Upper lobe of right lung (tissue), 1 donor: ENCODE measurements around the gene ZNF846. TPM values are rescaled to one million over a fixed set of nuclear protein-coding genes. Genes with fewer than 3 reads are reported as not detected.
A peak's percentile ranks its signal among the peaks of the same experiment; 100 is the strongest.
"Not testable (repeated sequence)": the region's sequence is repeated elsewhere in the genome, so short reads cannot be mapped to it uniquely, and the experiment has no call there.

Source experiments
- ATAC-seq: fragments of 200-7000 bp; cut with Tn5 transposase; one replicate; pipeline ENCODE4 v1.9.1; 2020; ENCODE audit warnings: mild to moderate bottlenecking, moderate library complexity
- DNase-seq: peaks from one replicate; pipeline ENCODE4 v3.0.0-alpha.2; 2020
- H3K27ac ChIP-seq: fragments of 200-600 bp; one replicate; pipeline ENCODE4 v1.8.0; 2022
- H3K27me3 ChIP-seq: fragments of 200-600 bp; one replicate; pipeline ENCODE4 v1.8.0; 2022; ENCODE audit warnings: mild to moderate bottlenecking
- H3K36me3 ChIP-seq: fragments of 200-600 bp; one replicate; pipeline ENCODE4 v1.8.0; 2022
- H3K4me1 ChIP-seq: fragments of 200-600 bp; one replicate; pipeline ENCODE4 v1.8.0; 2022
- H3K4me3 ChIP-seq: fragments of 200-600 bp; one replicate; pipeline ENCODE4 v1.8.0; 2022; ENCODE audit warnings: mild to moderate bottlenecking
- H3K9me3 ChIP-seq: fragments of 200-600 bp; one replicate; pipeline ENCODE4 v1.8.0; 2022
- intact Hi-C: fragments of 100-400 bp; cut with DNase I; formaldehyde crosslinking; loops from one replicate; pipeline ENCODE4 v1.11.0; 2022
- total RNA-seq: library from RNA; stranded (reverse); fragmentation: NEBNext Ultra II Directional; extraction: Animal tissue kit (Norgen Biotek cat#: 25700); gene quantifications from one replicate; pipeline ENCODE4 v1.2.1, GENCODE V29; 2021
- TF ChIP-seq, protein P1 (sequence below): fragments of 200-600 bp; IDR thresholded peaks from one replicate; pipeline ENCODE4 v1.8.0; 2022; ENCODE audit warnings: antibody characterized with exemption
- donor health status: DM: no; HTN: yes; CAD: no; lungs with severe emphysema.

ZNF846 gene
- total RNA-seq, 1 donor from 2014 or later, result 10.2 TPM

DNA sequence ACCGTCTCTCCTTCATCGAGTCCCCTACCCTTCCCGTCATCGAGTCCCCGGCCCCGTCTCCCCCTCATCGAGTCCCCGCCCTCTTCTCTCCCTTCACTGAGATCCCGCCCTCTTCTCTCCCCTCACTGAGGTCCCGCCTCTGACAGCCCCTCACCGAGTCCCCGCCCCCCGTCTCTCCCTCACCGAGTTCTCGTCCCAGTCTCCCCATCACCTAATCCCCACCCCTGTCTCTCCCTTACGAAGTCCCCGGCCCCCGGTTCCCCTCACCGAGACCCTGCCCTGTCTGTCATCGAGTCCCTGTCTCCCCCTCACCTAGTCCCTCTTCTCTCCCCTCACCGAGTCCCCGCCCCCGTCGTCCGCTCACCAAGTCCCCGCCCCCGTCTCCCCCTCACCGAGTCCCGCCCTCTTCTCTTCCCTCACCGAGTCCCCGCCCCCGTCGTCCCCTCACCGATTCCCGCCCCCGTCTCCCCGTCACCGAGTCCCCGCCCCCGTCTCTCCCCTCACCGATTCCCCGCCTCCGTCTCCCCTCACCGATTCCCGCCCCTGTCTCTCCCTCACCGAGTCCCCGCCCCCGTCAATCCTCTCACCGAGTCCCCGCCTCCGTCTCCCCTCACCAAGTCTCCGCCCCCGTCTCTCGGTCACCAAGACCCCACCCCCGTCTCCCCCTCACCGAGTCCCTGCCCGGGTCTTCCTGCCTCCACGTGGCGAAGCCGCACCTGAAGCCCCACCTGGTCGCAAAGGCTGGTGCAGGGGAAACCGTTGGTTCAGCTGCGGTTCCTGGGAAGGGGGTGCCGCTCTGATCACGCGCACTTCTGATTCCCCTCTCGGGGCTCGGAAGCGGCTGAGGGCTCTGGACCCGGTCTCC is 23.9 kb upstream of the ZNF846 start:
- H3K36me3 ChIP-seq, result no peaks in the 10 kb centered on the region
- DNase-seq, result peak; percentile 96
- TF ChIP-seq, protein P1, sequence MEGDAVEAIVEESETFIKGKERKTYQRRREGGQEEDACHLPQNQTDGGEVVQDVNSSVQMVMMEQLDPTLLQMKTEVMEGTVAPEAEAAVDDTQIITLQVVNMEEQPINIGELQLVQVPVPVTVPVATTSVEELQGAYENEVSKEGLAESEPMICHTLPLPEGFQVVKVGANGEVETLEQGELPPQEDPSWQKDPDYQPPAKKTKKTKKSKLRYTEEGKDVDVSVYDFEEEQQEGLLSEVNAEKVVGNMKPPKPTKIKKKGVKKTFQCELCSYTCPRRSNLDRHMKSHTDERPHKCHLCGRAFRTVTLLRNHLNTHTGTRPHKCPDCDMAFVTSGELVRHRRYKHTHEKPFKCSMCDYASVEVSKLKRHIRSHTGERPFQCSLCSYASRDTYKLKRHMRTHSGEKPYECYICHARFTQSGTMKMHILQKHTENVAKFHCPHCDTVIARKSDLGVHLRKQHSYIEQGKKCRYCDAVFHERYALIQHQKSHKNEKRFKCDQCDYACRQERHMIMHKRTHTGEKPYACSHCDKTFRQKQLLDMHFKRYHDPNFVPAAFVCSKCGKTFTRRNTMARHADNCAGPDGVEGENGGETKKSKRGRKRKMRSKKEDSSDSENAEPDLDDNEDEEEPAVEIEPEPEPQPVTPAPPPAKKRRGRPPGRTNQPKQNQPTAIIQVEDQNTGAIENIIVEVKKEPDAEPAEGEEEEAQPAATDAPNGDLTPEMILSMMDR, result no peak
- no peaks in the 10 kb centered on the region for H3K27me3 ChIP-seq
- intact Hi-C loops, result no loop called here
- no peaks in the 10 kb centered on the region for H3K9me3 ChIP-seq
- H3K4me3 ChIP-seq, result peak overlapping the region; percentile 56
- peaks cover 5% of the 10 kb centered on the region for H3K4me1 ChIP-seq
- ATAC-seq, result peak; percentile 86
- peak overlapping the region; percentile 67 for H3K27ac ChIP-seq

DNA sequence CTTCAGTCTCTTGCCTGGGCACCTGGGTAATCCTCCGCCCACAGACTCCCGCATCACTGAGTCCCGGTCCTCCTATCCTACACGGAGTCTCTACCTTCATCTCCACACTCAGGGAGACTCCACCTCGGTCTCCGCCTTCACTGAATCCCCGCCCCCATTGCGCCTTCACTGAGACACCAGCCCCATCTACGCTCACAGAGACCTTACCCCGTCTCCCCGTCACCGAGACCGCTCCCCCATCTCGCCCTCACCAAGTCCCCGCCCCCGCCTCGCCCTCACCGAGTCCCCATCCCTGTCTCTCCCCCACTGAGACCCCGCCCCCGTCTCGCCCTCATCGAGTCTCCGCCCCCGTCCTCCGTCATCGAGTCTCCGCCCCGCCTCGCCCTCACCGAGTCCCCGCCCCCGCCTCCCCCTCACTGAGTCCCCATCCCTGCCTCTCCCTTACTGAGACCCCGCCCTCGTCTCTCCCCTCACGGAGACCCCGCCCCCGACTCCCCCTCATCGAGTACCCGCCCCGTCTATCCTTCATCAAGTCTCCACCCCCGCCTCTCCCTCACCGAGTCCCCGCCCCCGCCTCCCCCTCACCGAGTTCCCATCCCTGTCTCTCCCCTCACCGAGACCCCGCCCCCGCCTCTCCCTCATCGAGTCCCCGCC is 23.1 kb upstream of the ZNF846 start:
- Histone ChIP-seq H3K27ac (peak overlapping the region; percentile 65), H3K4me1 (peaks cover 5% of the 10 kb centered on the region), H3K36me3 (no peaks in the 10 kb centered on the region), H3K27me3 (no peaks in the 10 kb centered on the region), H3K4me3 (peak overlapping the region; percentile 56), H3K9me3 (no peaks in the 10 kb centered on the region)
- intact Hi-C loops, result no loop called here
- TF ChIP-seq, protein P1, result no peak
- peak; percentile 86 for ATAC-seq
- DNase-seq, result peak; percentile 96

DNA sequence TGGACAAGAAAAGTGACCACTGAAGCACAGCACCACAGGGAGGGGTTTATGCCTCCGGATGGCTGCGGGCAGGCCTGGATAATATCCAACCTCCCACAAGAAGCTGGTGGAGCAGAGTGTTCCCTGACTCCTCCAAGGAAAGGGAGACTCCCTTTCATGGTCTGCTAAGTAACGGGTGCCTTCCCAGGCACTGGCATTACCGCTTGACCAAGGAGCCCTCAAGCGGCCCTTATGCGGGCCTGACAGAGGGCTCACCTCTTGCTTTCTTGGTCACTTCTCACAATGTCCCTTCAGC is 22.5 kb upstream of the ZNF846 start:
- peak overlapping the region; percentile 50 for H3K4me3 ChIP-seq
- DNase-seq, ATAC-seq, H3K9me3 ChIP-seq, H3K4me1 ChIP-seq, H3K36me3 ChIP-seq, H3K27me3 ChIP-seq, intact Hi-C loops: not testable (repeated sequence)
- H3K27ac ChIP-seq, result peak overlapping the region; percentile 27

DNA sequence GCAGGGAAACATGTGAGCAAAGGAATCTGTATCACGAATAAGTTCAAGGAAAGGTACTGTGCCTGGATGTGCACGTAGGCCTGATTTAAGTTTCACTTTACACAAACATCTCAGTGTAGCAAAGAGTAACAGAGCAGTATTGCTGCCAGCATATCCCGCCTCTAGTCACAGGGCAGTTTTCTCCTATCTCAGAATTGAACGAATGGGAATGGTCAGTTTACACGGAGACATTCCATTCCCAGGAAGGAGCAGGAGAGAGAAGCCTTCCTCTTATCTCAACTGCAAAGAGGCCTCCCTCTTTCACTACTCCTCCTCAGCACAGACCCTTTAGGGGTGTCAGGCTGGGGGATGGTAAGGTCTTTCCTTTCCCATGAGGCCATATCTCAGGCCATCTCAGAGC is 21.0 kb upstream of the ZNF846 start:
- H3K9me3 ChIP-seq, DNase-seq, H3K4me3 ChIP-seq, intact Hi-C loops, ATAC-seq, H3K27ac ChIP-seq, H3K36me3 ChIP-seq, H3K4me1 ChIP-seq, H3K27me3 ChIP-seq: not testable (repeated sequence)

DNA sequence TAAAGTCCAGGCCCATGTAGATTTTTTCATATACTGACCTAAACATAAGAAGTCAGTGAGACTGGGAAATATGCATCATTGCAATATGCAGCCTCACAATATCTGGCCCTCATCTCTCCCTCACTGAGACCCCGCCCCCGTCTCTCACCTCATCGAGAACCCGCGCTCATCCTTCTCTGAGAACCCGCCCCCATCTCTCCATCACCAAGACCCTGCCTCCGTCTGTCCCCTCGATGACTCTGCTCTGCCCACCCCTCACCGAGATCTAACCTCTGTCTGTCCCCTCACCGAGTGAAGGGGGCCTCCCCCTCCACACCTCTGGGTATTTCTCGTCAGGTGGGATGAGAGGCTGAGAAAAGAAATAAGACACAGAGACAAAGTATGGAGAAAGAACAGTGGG is 20.5 kb upstream of the ZNF846 start:
- TF ChIP-seq, protein P1, result no peak
- no peak overlapping the region for H3K27ac ChIP-seq
- no peaks in the 10 kb centered on the region for H3K36me3 ChIP-seq
- H3K4me3 ChIP-seq, result no peak overlapping the region
- DNase-seq (no peak), ATAC-seq (no peak)
- intact Hi-C loops, result no loop called here
- no peaks in the 10 kb centered on the region for H3K9me3 ChIP-seq
- no peaks in the 10 kb centered on the region for H3K27me3 ChIP-seq
- peaks cover 12% of the 10 kb centered on the region for H3K4me1 ChIP-seq

DNA sequence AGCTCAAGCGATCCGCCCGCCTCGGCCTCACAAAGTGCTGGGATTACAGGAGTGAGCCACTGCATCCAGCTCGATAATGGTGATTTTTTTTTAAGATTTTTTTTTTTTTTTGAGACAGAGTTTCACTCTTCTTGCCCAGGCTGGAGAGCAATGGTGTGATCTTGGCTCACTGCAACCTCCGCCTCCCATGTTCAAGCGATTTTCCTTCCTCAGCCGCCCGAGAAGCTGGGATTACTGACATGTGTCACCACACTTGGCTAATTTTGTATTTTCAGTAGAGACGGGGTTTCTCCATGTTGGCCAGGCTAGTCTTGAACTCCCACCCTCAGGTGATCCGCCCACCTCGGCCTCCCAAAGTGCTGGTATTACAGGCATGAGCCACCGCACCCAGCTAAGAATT is 20.1 kb upstream of the ZNF846 start:
- intact Hi-C loops, H3K27me3 ChIP-seq, ATAC-seq, H3K4me3 ChIP-seq, H3K9me3 ChIP-seq, H3K27ac ChIP-seq, H3K36me3 ChIP-seq, DNase-seq: not testable (repeated sequence)
- H3K4me1 ChIP-seq, result peaks cover 12% of the 10 kb centered on the region

DNA sequence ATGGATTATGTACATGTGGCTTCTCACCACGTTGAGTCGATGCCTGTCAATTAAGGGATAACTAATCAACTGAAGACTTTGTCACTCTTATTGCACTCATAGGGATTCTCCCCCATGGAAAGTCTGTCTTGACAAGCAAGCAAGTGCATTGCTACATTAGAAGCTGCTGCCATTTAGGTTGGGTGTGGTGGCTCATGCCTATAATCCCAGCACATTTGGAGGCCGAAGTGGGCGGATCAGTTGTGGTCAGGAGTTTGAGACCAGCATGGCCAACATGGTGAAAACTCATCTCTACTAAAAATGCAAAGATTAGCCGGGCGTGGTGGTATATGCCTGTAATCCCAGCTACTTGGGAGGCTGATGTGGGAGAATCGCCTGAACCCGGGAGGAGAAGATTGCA is 18.3 kb upstream of the ZNF846 start:
- no peak for ATAC-seq

More for the DNA sequence above, 18.3 kb upstream of the ZNF846 start:
- H3K4me3 ChIP-seq, result peak overlapping the region; percentile 79
- H3K4me1 ChIP-seq, result peaks cover 12% of the 10 kb centered on the region
- TF ChIP-seq, protein P1, result no peak
- no peaks in the 10 kb centered on the region for H3K36me3 ChIP-seq
- peak overlapping the region; percentile 94 for H3K27ac ChIP-seq
- H3K27me3 ChIP-seq, result no peaks in the 10 kb centered on the region
- no peaks in the 10 kb centered on the region for H3K9me3 ChIP-seq
- intact Hi-C loops, result no loop called here
- no peak for DNase-seq
